ENCODE results near the gene S100A10. TPM values are rescaled to one million over a fixed set of nuclear protein-coding genes. Genes with fewer than 3 reads are reported as not detected.

Gene S100A10
- total RNA-seq, 1 donor from 2014 or later = 438 TPM

GRCh38 chr1:151968058-151968457, 25.6 kb downstream of the S100A10 start:
- H3K27ac Mint-ChIP-seq = peak overlapping the region; percentile 78
- H3K27me3 Mint-ChIP-seq = no peaks in the 10 kb centered on the region
- H3K9me3 Mint-ChIP-seq (ENCODE audit: low read depth) = no peaks in the 10 kb centered on the region
- TF ChIP-seq CTCF (IDR thresholded peaks at IDR 0.05; ENCODE audit: unreplicated experiment) = peak; percentile 50
- H3K36me3 Mint-ChIP-seq (ENCODE audit: insufficient read depth) = no peaks in the 10 kb centered on the region
- no peak for DNase-seq (ENCODE audit: low spot score, unreplicated experiment)
- H3K4me3 Mint-ChIP-seq (ENCODE audit: low read depth) = no peak overlapping the region
- peaks cover 28% of the 10 kb centered on the region for H3K4me1 Mint-ChIP-seq (ENCODE audit: low read depth)

- H3K4me3 Mint-ChIP-seq (ENCODE audit: low read depth) = no peak overlapping the region
- TF ChIP-seq CTCF (IDR thresholded peaks at IDR 0.05; ENCODE audit: unreplicated experiment) = no peak
- no peaks in the 10 kb centered on the region for H3K36me3 Mint-ChIP-seq (ENCODE audit: insufficient read depth)
- H3K27ac Mint-ChIP-seq = no peak overlapping the region
- peaks cover 24% of the 10 kb centered on the region for H3K4me1 Mint-ChIP-seq (ENCODE audit: low read depth)
- H3K9me3 Mint-ChIP-seq (ENCODE audit: low read depth) = no peaks in the 10 kb centered on the region
- no peak for DNase-seq (ENCODE audit: low spot score, unreplicated experiment)
- no peaks in the 10 kb centered on the region for H3K27me3 Mint-ChIP-seq
These were observed 26.6 kb downstream of the S100A10 start for GRCh38 chr1:151967091-151967490.

GRCh38 chr1:151966061-151966460, 27.6 kb downstream of the S100A10 start:
- Mint-ChIP-seq H3K9me3 (ENCODE audit: low read depth) (no peaks in the 10 kb centered on the region), H3K27me3 (no peaks in the 10 kb centered on the region), H3K36me3 (ENCODE audit: insufficient read depth) (no peaks in the 10 kb centered on the region), H3K4me1 (ENCODE audit: low read depth) (peaks cover 33% of the 10 kb centered on the region), H3K27ac (no peak overlapping the region), H3K4me3 (ENCODE audit: low read depth) (no peak overlapping the region)
- no peak for TF ChIP-seq CTCF (IDR thresholded peaks at IDR 0.05; ENCODE audit: unreplicated experiment)
- DNase-seq (ENCODE audit: low spot score, unreplicated experiment) = no peak

- TF ChIP-seq CTCF (IDR thresholded peaks at IDR 0.05; ENCODE audit: unreplicated experiment) = no peak
- DNase-seq (ENCODE audit: low spot score, unreplicated experiment) = no peak
- Mint-ChIP-seq H3K4me1 (ENCODE audit: low read depth) (peaks cover 41% of the 10 kb centered on the region), H3K27ac (no peak overlapping the region), H3K4me3 (ENCODE audit: low read depth) (no peak overlapping the region), H3K36me3 (ENCODE audit: insufficient read depth) (no peaks in the 10 kb centered on the region), H3K27me3 (no peaks in the 10 kb centered on the region), H3K9me3 (ENCODE audit: low read depth) (no peaks in the 10 kb centered on the region)
These were observed 29.1 kb downstream of the S100A10 start for GRCh38 chr1:151964510-151964909.

- Mint-ChIP-seq H3K27ac (no peak overlapping the region), H3K4me1 (ENCODE audit: low read depth) (peaks cover 30% of the 10 kb centered on the region), H3K27me3 (no peaks in the 10 kb centered on the region), H3K4me3 (ENCODE audit: low read depth) (no peak overlapping the region), H3K36me3 (ENCODE audit: insufficient read depth) (no peaks in the 10 kb centered on the region), H3K9me3 (ENCODE audit: low read depth) (no peaks in the 10 kb centered on the region)
- DNase-seq (ENCODE audit: low spot score, unreplicated experiment) = no peak
- no peak for TF ChIP-seq CTCF (IDR thresholded peaks at IDR 0.05; ENCODE audit: unreplicated experiment)
These were observed 30.4 kb downstream of the S100A10 start for GRCh38 chr1:151963288-151963687.
